ENCODE data around the gene ARHGAP18. TPM values are rescaled to one million over a fixed set of nuclear protein-coding genes. Genes with fewer than 3 reads are reported as not detected.

ARHGAP18 gene
- total RNA-seq, 1 donor from 2014 or later, result 12.0 TPM

GRCh38 chr6:129623008-129623732, 86.8 kb downstream of the ARHGAP18 start:
- TF ChIP-seq CTCF (conservative IDR thresholded peaks at IDR 0.05), result no peak
- Mint-ChIP-seq H3K27ac (no peak overlapping the region), H3K4me3 (no peak overlapping the region), H3K9me3 (peaks cover 6% of the 10 kb centered on the region), H3K27me3 (no peaks in the 10 kb centered on the region), H3K4me1 (ENCODE audit: unreplicated experiment) (no peaks in the 10 kb centered on the region), H3K36me3 (no peaks in the 10 kb centered on the region)
- no peak for DNase-seq (ENCODE audit: extremely low spot score, unreplicated experiment)

- DNase-seq (ENCODE audit: extremely low spot score, unreplicated experiment), result no peak
- Mint-ChIP-seq H3K27ac (no peak overlapping the region), H3K4me1 (ENCODE audit: unreplicated experiment) (no peaks in the 10 kb centered on the region)
These were observed 88.7 kb downstream of the ARHGAP18 start for GRCh38 chr6:129621252-129621651.

GRCh38 chr6:129620234-129620610, 89.8 kb downstream of the ARHGAP18 start:
- H3K27me3 Mint-ChIP-seq, result no peaks in the 10 kb centered on the region
- H3K36me3 Mint-ChIP-seq, result no peaks in the 10 kb centered on the region
- H3K4me1 Mint-ChIP-seq (ENCODE audit: unreplicated experiment), result no peaks in the 10 kb centered on the region
- H3K4me3 Mint-ChIP-seq, result no peak overlapping the region
- TF ChIP-seq CTCF (conservative IDR thresholded peaks at IDR 0.05), result no peak
- H3K9me3 Mint-ChIP-seq, result peaks cover 6% of the 10 kb centered on the region
- H3K27ac Mint-ChIP-seq, result no peak overlapping the region
- DNase-seq (ENCODE audit: extremely low spot score, unreplicated experiment), result no peak

More at GRCh38 chr6:129621252-129621651, 88.7 kb downstream of the ARHGAP18 start:
- Mint-ChIP-seq H3K36me3 (no peaks in the 10 kb centered on the region), H3K27me3 (no peaks in the 10 kb centered on the region), H3K4me3 (no peak overlapping the region), H3K9me3 (peaks cover 6% of the 10 kb centered on the region)
- peak; percentile 39 for TF ChIP-seq CTCF (conservative IDR thresholded peaks at IDR 0.05)

- no peak overlapping the region for H3K4me3 Mint-ChIP-seq
- no peaks in the 10 kb centered on the region for H3K27me3 Mint-ChIP-seq
- H3K27ac Mint-ChIP-seq, result no peak overlapping the region
- DNase-seq (ENCODE audit: extremely low spot score, unreplicated experiment), result no peak
- no peak for TF ChIP-seq CTCF (conservative IDR thresholded peaks at IDR 0.05)
- H3K9me3 Mint-ChIP-seq, result peaks cover 6% of the 10 kb centered on the region
- H3K4me1 Mint-ChIP-seq (ENCODE audit: unreplicated experiment), result no peaks in the 10 kb centered on the region
- H3K36me3 Mint-ChIP-seq, result no peaks in the 10 kb centered on the region
These were observed 90.3 kb downstream of the ARHGAP18 start for GRCh38 chr6:129619579-129620233.

GRCh38 chr6:129617986-129618385, 92.0 kb downstream of the ARHGAP18 start:
- Mint-ChIP-seq H3K4me1 (ENCODE audit: unreplicated experiment) (no peaks in the 10 kb centered on the region), H3K36me3 (no peaks in the 10 kb centered on the region), H3K27ac (no peak overlapping the region), H3K9me3 (peaks cover 6% of the 10 kb centered on the region), H3K27me3 (no peaks in the 10 kb centered on the region), H3K4me3 (no peak overlapping the region)
- TF ChIP-seq CTCF (conservative IDR thresholded peaks at IDR 0.05), result no peak
- no peak for DNase-seq (ENCODE audit: extremely low spot score, unreplicated experiment)
